HepG2 (cell line): ENCODE data around the gene HS6ST1. TPM values are rescaled to one million over a fixed set of nuclear protein-coding genes. Genes with fewer than 3 reads are reported as not detected.

Source experiments
- BORCS8-MEF2B ChIP-seq: sonication (generic); formaldehyde crosslinking; IDR thresholded peaks from 2 replicates; pipeline ENCODE4 v1.8.0; 2022; ENCODE audit warnings: mild to moderate bottlenecking, missing genetic modification reagents
- ELF1 ChIP-seq: sonication (generic); formaldehyde crosslinking; IDR thresholded peaks from 2 replicates; pipeline ENCODE4 v1.4.0; 2020; ENCODE audit warnings: missing genetic modification reagents
- ELF4 ChIP-seq: sonication (generic); formaldehyde crosslinking; IDR thresholded peaks from 2 replicates; pipeline ENCODE4 v1.5.0; 2020; ENCODE audit warnings: missing genetic modification reagents, mild to moderate bottlenecking, moderate library complexity, borderline replicate concordance
- GABPB1 ChIP-seq: IDR thresholded peaks from 2 replicates; pipeline ENCODE4 v1.6.1; 2016; ENCODE audit warnings: mild to moderate bottlenecking, missing genetic modification reagents, moderate library complexity, missing compliant biosample characterization
- IKZF4 ChIP-seq: sonication (generic); formaldehyde crosslinking; IDR thresholded peaks from 2 replicates; pipeline ENCODE4 v1.5.1; 2020; ENCODE audit warnings: borderline replicate concordance, mild to moderate bottlenecking, low read depth, missing genetic modification reagents; ENCODE audit errors: not compliant biosample characterization
- JARID2 ChIP-seq: sonication (generic); formaldehyde crosslinking; IDR thresholded peaks from 2 replicates; pipeline ENCODE4 v1.8.1; 2023; ENCODE audit warnings: missing genetic modification reagents, inconsistent platforms; ENCODE audit not compliant: insufficient replicate concordance
- KDM5B ChIP-seq: sonication (generic); formaldehyde crosslinking; IDR thresholded peaks from 2 replicates; pipeline ENCODE4 v1.4.0; 2020; ENCODE audit warnings: missing genetic modification reagents, mild to moderate bottlenecking, borderline replicate concordance
- KLF12 ChIP-seq: sonication (generic); formaldehyde crosslinking; IDR thresholded peaks from 2 replicates; pipeline ENCODE4 v1.4.0; 2020; ENCODE audit warnings: missing genetic modification reagents, borderline replicate concordance
- NCOA5 ChIP-seq: sonication (generic); formaldehyde crosslinking; IDR thresholded peaks from 2 replicates; pipeline ENCODE4 v1.4.0; 2020; ENCODE audit warnings: missing genetic modification reagents
- SATB2 ChIP-seq: sonication (generic); formaldehyde crosslinking; IDR thresholded peaks from 2 replicates; pipeline ENCODE4 v1.5.0; 2020; ENCODE audit warnings: missing genetic modification reagents
- TBX2 ChIP-seq: sonication (generic); formaldehyde crosslinking; IDR thresholded peaks from 2 replicates; pipeline ENCODE4 v1.5.0; 2020; ENCODE audit warnings: missing genetic modification reagents, mild to moderate bottlenecking, borderline replicate concordance
- TCF12 ChIP-seq, 2 experiments: fragments of 450-650 bp in 1 of 2; sonication (generic) in 1 of 2; formaldehyde crosslinking in 1 of 2; IDR thresholded peaks; 2 replicates each; pipeline versions ENCODE4 v1.6.1 to v1.8.0; 2017 to 2022; ENCODE audit warnings: antibody characterized with exemption in 1 of 2, mild to moderate bottlenecking in 1 of 2, missing genetic modification reagents in 1 of 2, moderate library complexity in 1 of 2
- YEATS2 ChIP-seq: sonication (generic); formaldehyde crosslinking; IDR thresholded peaks from 2 replicates; pipeline ENCODE4 v1.4.0; 2020; ENCODE audit warnings: missing genetic modification reagents, borderline replicate concordance
- ZFP41 ChIP-seq: sonication (generic); formaldehyde crosslinking; IDR thresholded peaks from 2 replicates; pipeline ENCODE4 v1.4.0; 2020; ENCODE audit warnings: mild to moderate bottlenecking, missing genetic modification reagents, borderline replicate concordance
- ZFP90 ChIP-seq: sonication (generic); formaldehyde crosslinking; IDR thresholded peaks from 2 replicates; pipeline ENCODE4 v1.8.0; 2022; ENCODE audit warnings: missing genetic modification reagents, mild to moderate bottlenecking, inconsistent platforms, borderline replicate concordance
- ZNF709 ChIP-seq: sonication (generic); formaldehyde crosslinking; IDR thresholded peaks from 2 replicates; pipeline ENCODE4 v1.5.0; 2020; ENCODE audit warnings: mild to moderate bottlenecking, missing genetic modification reagents
- ZNF747 ChIP-seq: sonication (generic); formaldehyde crosslinking; IDR thresholded peaks from 2 replicates; pipeline ENCODE4 v1.8.1; 2023; ENCODE audit warnings: missing genetic modification reagents, mild to moderate bottlenecking, borderline replicate concordance
- ZNF850 ChIP-seq: sonication (generic); formaldehyde crosslinking; conservative IDR thresholded peaks from 2 replicates; pipeline ENCODE4 v1.9.0; 2021; ENCODE audit warnings: mild to moderate bottlenecking, missing genetic modification reagents
- polyA plus RNA-seq, 8 experiments: library from polyadenylated mRNA; depleted of rRNA in 3 of 8; stranded (reverse) in 7 of 8; unstranded in 1 of 8; fragments of >200 nt; fragmentation: Illumina TruSeq in 4 of 8; extraction: Trizol in 4 of 8; gene quantifications; 2 replicates each; pipeline versions ENCODE4 v1.2.1 to v1.2.3, GENCODE V29; 2011 to 2016; ENCODE audit warnings: low read depth in 4 of 8, missing spikeins in 1 of 8, mixed read lengths in 1 of 8; ENCODE audit not compliant: insufficient read depth in 1 of 8
- total RNA-seq, 5 experiments: library from RNA; depleted of rRNA; stranded (reverse); fragments of >200 nt; fragmentation: Illumina TruSeq; extraction: Trizol; gene quantifications; 2 replicates each; pipeline ENCODE4 v1.2.3, GENCODE V29; 2016; ENCODE audit warnings: low read depth in 1 of 5
- TF ChIP-seq, protein P1 (sequence below): sonication (generic); formaldehyde crosslinking; IDR thresholded peaks from 2 replicates; pipeline ENCODE4 v1.8.1; 2023; ENCODE audit warnings: mild to moderate bottlenecking, missing genetic modification reagents
- TF ChIP-seq, protein P2 (sequence below): sonication (generic); formaldehyde crosslinking; IDR thresholded peaks from 2 replicates; pipeline ENCODE4 v1.9.0; 2021; ENCODE audit warnings: missing genetic modification reagents, borderline replicate concordance
- TF ChIP-seq, protein P3 (sequence below): conservative IDR thresholded peaks from 2 replicates; pipeline ENCODE4 v1.6.1; 2018; ENCODE audit warnings: missing genetic modification reagents
- TF ChIP-seq, protein P4 (sequence below): sonication (generic); formaldehyde crosslinking; IDR thresholded peaks from 2 replicates; pipeline ENCODE4 v1.4.0; 2020; ENCODE audit warnings: missing genetic modification reagents, low read depth, mild to moderate bottlenecking, borderline replicate concordance

Gene HS6ST1
- total and polyA plus RNA-seq, 2 of the 13 experiments (the other 11 are each of a cell fraction or from before 2014, with no cell fraction given) = 34.5 to 84.6 TPM

DNA sequence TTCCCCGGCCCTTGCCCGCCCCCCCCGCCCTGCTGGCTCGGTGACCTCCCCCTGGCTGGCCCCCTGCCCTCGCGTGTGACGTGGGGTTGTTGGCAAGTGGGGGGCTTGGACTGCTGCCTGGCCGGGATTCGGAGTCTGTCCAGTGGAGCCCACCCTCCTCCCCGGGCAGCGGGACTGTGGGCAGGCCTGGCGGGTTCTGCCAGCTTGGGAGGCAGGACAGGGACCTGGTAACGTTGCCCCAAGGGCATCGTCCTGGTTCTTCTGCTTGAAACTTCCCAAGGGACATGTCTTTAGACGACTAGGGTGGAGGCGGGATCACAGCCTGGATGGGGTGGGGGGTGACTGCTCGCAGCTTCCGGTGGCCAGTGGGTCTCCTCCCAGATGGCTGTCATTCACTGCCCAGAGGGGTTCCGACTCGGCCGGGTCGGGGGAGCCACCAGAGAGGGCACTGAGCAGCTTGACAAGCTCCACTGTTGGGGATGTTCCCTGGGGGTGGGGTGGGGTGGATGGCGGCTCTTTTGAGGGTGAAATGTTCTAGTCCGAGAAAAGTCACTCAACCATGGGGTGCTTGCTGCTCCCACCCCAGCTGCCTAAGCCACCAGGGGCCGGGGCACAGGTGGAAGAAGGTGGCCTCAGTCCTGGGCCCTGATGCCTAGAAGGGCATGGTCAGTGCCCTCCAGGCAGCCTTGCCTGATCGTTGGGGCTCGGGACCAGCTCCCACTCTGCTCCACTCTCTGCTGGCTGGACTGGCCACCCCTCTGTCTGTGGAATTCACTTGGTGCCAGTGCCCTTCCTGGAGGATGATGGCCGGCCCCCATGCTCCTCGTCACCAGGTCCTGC, 4.3 kb upstream of the HS6ST1 start (continued):
- TF ChIP-seq NCOA5 (no peak), KLF12 (no peak), TBX2 (CRISPR knock-in tag) (no peak; the same call in 1 of the 2 replicates), JARID2 (no peak), ZNF850 (no peak), ELF4 (CRISPR knock-in tag) (no peak), GABPB1 (CRISPR knock-in tag) (0 out of 2 replicates have a peak, but pooled peaks have one; percentile 30), YEATS2 (0 out of 2 replicates have a peak, but pooled peaks have one; percentile 4), IKZF4 (CRISPR knock-in tag) (no peak), ZFP90 (0 out of 2 replicates have a peak, but pooled peaks have one; percentile 48), ELF1 (CRISPR knock-in tag) (no peak), SATB2 (no peak), KDM5B (CRISPR knock-in tag) (no peak; the same call in 1 of the 2 replicates), BORCS8-MEF2B (no peak; the same call in 1 of the 2 replicates), TCF12 (IDR thresholded peaks at IDR 0.05) (no peak), TCF12 (CRISPR knock-in tag; IDR thresholded peaks at IDR 0.05) (no peak), ZNF709 (CRISPR knock-in tag) (no peak), ZFP41 (CRISPR knock-in tag) (no peak), ZNF747 (CRISPR knock-in tag) (0 out of 2 replicates have a peak, but pooled peaks have one; percentile 0)
- TF ChIP-seq, protein P1, sequence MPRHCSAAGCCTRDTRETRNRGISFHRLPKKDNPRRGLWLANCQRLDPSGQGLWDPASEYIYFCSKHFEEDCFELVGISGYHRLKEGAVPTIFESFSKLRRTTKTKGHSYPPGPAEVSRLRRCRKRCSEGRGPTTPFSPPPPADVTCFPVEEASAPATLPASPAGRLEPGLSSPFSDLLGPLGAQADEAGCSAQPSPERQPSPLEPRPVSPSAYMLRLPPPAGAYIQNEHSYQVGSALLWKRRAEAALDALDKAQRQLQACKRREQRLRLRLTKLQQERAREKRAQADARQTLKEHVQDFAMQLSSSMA = no peak
- TF ChIP-seq, protein P2, sequence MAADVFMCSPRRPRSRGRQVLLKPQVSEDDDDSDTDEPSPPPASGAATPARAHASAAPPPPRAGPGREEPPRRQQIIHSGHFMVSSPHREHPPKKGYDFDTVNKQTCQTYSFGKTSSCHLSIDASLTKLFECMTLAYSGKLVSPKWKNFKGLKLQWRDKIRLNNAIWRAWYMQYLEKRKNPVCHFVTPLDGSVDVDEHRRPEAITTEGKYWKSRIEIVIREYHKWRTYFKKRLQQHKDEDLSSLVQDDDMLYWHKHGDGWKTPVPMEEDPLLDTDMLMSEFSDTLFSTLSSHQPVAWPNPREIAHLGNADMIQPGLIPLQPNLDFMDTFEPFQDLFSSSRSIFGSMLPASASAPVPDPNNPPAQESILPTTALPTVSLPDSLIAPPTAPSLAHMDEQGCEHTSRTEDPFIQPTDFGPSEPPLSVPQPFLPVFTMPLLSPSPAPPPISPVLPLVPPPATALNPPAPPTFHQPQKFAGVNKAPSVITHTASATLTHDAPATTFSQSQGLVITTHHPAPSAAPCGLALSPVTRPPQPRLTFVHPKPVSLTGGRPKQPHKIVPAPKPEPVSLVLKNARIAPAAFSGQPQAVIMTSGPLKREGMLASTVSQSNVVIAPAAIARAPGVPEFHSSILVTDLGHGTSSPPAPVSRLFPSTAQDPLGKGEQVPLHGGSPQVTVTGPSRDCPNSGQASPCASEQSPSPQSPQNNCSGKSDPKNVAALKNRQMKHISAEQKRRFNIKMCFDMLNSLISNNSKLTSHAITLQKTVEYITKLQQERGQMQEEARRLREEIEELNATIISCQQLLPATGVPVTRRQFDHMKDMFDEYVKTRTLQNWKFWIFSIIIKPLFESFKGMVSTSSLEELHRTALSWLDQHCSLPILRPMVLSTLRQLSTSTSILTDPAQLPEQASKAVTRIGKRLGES (CRISPR knock-in tag) = no peak
- TF ChIP-seq, protein P3, sequence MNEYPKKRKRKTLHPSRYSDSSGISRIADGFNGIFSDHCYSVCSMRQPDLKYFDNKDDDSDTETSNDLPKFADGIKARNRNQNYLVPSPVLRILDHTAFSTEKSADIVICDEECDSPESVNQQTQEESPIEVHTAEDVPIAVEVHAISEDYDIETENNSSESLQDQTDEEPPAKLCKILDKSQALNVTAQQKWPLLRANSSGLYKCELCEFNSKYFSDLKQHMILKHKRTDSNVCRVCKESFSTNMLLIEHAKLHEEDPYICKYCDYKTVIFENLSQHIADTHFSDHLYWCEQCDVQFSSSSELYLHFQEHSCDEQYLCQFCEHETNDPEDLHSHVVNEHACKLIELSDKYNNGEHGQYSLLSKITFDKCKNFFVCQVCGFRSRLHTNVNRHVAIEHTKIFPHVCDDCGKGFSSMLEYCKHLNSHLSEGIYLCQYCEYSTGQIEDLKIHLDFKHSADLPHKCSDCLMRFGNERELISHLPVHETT (CRISPR knock-in tag) = no peak
- TF ChIP-seq, protein P4, sequence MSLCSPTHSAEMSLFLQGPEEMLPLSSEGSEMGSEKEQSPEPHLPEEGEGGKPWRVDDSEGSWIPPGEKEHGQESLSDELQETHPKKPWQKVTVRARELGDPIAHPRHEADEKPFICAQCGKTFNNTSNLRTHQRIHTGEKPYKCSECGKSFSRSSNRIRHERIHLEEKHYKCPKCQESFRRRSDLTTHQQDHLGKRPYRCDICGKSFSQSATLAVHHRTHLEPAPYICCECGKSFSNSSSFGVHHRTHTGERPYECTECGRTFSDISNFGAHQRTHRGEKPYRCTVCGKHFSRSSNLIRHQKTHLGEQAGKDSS (CRISPR knock-in tag) = 0 out of 2 replicates have a peak, but pooled peaks have one; percentile 6
